GM12878 (cell line): ENCODE results near the gene RSRP1. TPM values are rescaled to one million over a fixed set of nuclear protein-coding genes. Genes with fewer than 3 reads are reported as not detected.

Experiments used
- ATAC-seq: fragments of 200-7000 bp; cut with Tn5 transposase; 3 replicates; pipeline ENCODE4 v1.9.1; 2020; ENCODE audit warnings: mild to moderate bottlenecking, moderate library complexity
- BruUV-seq: library from RNA; stranded (reverse); fragments of 400-500 nt; replicated peaks from 2 replicates; lab custom pipeline; 2021; lab: Mats Ljungman, UMichigan
- CTCF ChIA-PET: fragments of 300-600 bp; sonication (Branson Sonifier 250); formaldehyde crosslinking; extraction: SDS; loops from one replicate; lab custom pipeline; 2021; ENCODE audit warnings: inconsistent platforms; lab: Yijun Ruan, JAX
- POLR2A ChIA-PET: fragments of 350-600 bp; formaldehyde crosslinking; extraction: SDS; loops from one replicate; lab custom pipeline; 2021; ENCODE audit warnings: inconsistent platforms; lab: Charles Lee
- RAD21 ChIA-PET: fragments of 300-600 bp; sonication (Branson Sonifier 250); formaldehyde crosslinking; loops from one replicate; lab custom pipeline; 2023; ENCODE audit warnings: antibody characterized with exemption; ENCODE audit not compliant: unreplicated experiment; lab: Charles Lee
- SMC1A ChIA-PET: fragments of 300-600 bp; sonication (Branson Sonifier 250); formaldehyde crosslinking; loops from one replicate; lab custom pipeline; 2023; ENCODE audit not compliant: unreplicated experiment, uncharacterized antibody; lab: Charles Lee
- DNase-seq: peaks from one replicate; pipeline ENCODE4 v3.0.0-alpha.2; 2011; ENCODE audit warnings: low read depth, low spot score
- FAIRE-seq: peaks from 3 replicates; lab custom pipeline; 2011; peaks lifted over from hg19 to GRCh38; lab: Jason Lieb, UNC
- H2AFZ ChIP-seq: 2 replicates; pipeline ENCODE4 v1.6.0; 2011; ENCODE audit warnings: low read depth, low read length, control low read depth; ENCODE audit not compliant: control insufficient read depth
- H3K27ac ChIP-seq: 2 replicates; pipeline ENCODE4 v1.5.1; 2011; ENCODE audit warnings: control low read depth; ENCODE audit not compliant: control insufficient read depth, insufficient read depth
- H3K27me3 ChIP-seq, 2 experiments: replicated peaks in 1 of 2; 2 replicates each; pipeline versions ENCODE4 v1.6.0 to v1.6.1; 2011; ENCODE audit warnings: low read length in 1 of 2; ENCODE audit not compliant: control insufficient read depth in 2 of 2, insufficient read depth in 2 of 2
- H3K36me3 ChIP-seq, 2 experiments: 2 replicates each; pipeline ENCODE4 v1.5.1; 2011; ENCODE audit warnings: low read length in 1 of 2; ENCODE audit not compliant: control insufficient read depth in 2 of 2, insufficient read depth in 2 of 2
- H3K4me1 ChIP-seq: 2 replicates; pipeline ENCODE4 v1.6.1; 2011; ENCODE audit warnings: mild to moderate bottlenecking, low read length, moderate library complexity, mixed read lengths; ENCODE audit not compliant: control insufficient read depth, insufficient read depth
- H3K4me2 ChIP-seq: 2 replicates; pipeline ENCODE4 v1.6.0; 2011; ENCODE audit warnings: control low read depth; ENCODE audit not compliant: control insufficient read depth, insufficient read depth
- H3K4me3 ChIP-seq: fragments of 200-600 bp; sonication (generic); 2 replicates; pipeline ENCODE4 v1.5.1; 2016
- H3K79me2 ChIP-seq: 2 replicates; pipeline ENCODE4 v1.6.0; 2011; ENCODE audit warnings: low read length; ENCODE audit not compliant: control insufficient read depth, insufficient read depth
- H3K9ac ChIP-seq: 2 replicates; pipeline ENCODE4 v1.8.0; 2011; ENCODE audit warnings: low read length, control low read depth, mixed read lengths; ENCODE audit not compliant: control insufficient read depth, insufficient read depth
- H3K9me3 ChIP-seq: replicated peaks from 3 replicates; pipeline ENCODE4 v1.5.1; 2011; ENCODE audit warnings: mild to moderate bottlenecking, low read length; ENCODE audit not compliant: control insufficient read depth, insufficient read depth
- H4K20me1 ChIP-seq: 2 replicates; pipeline ENCODE4 v1.6.0; 2011; ENCODE audit not compliant: control insufficient read depth, insufficient read depth
- HDAC2 ChIP-seq: fragments of 200-600 bp; sonication (generic); IDR thresholded peaks from 2 replicates; pipeline ENCODE4 v1.6.1; 2017
- IRF5 ChIP-seq: fragments of 450-650 bp; IDR thresholded peaks from 2 replicates; pipeline ENCODE4 v1.6.1; 2017; ENCODE audit warnings: borderline replicate concordance
- JUNB ChIP-seq: IDR thresholded peaks from 2 replicates; pipeline ENCODE4 v1.6.1; 2016; ENCODE audit warnings: antibody characterized with exemption, mild to moderate bottlenecking
- MLLT1 ChIP-seq: fragments of 450-650 bp; IDR thresholded peaks from 2 replicates; pipeline ENCODE4 v1.6.1; 2016; ENCODE audit warnings: mild to moderate bottlenecking
- NFYB ChIP-seq: IDR thresholded peaks from 2 replicates; pipeline ENCODE4 v1.6.1; 2011; ENCODE audit warnings: low read depth, mild to moderate bottlenecking, low read length, improper control_type of control experiment, moderate library complexity; ENCODE audit not compliant: insufficient read depth
- YY1 ChIP-seq: IDR thresholded peaks from 2 replicates; pipeline ENCODE4 v1.6.1; 2011; ENCODE audit warnings: low read depth, mild to moderate bottlenecking, low read length
- ZBTB11 ChIP-seq: fragments of 450-650 bp; formaldehyde crosslinking; IDR thresholded peaks from 2 replicates; pipeline ENCODE4 v1.5.0; 2022; ENCODE audit warnings: mild to moderate bottlenecking, missing genetic modification characterization
- ZBTB4 ChIP-seq: fragments of 450-650 bp; formaldehyde crosslinking; IDR thresholded peaks from 2 replicates; pipeline ENCODE4 v1.4.0; 2022; ENCODE audit warnings: mild to moderate bottlenecking, moderate library complexity
- ZNF687 ChIP-seq: fragments of 450-650 bp; IDR thresholded peaks from 2 replicates; pipeline ENCODE4 v1.6.1; 2017; ENCODE audit warnings: mild to moderate bottlenecking, moderate library complexity
- WGBS: methylation state at CpG from one replicate; pipeline ENCODE4 v1.1.6; 2016; ENCODE audit warnings: low lambda C conversion rate; ENCODE audit not compliant: insufficient replicate concordance, insufficient coverage; ENCODE audit errors: missing lambda C conversion rate; 5-methylcytosine and 5-hydroxymethylcytosine counted together
- in situ Hi-C: fragments of 300-500 bp; cut with MboI; formaldehyde crosslinking; loops from 9 replicates; pipeline ENCODE4 v1.14.3; 2018; ENCODE audit warnings: mixed read lengths
- intact Hi-C: fragments of 100-400 bp; cut with micrococcal nuclease; formaldehyde crosslinking; loops from one replicate; pipeline ENCODE4 v1.14.2; 2022; ENCODE audit not compliant: unreplicated experiment
- polyA plus RNA-seq, 11 experiments: library from polyadenylated mRNA; depleted of rRNA in 4 of 11; unstranded in 6 of 11; stranded (reverse) in 5 of 11; fragments of >200 nt; fragmentation: Nextera tagmentation in 4 of 11; fragmentation: Illumina TruSeq in 1 of 11; extraction: Ambion mirVana in 4 of 11; extraction: Trizol in 1 of 11; gene quantifications; 1 replicate in 1 of 11; 2 replicates in 10 of 11; pipeline versions ENCODE4 v1.2.1 to v1.2.3, GENCODE V29; 2011 to 2016; ENCODE audit warnings: inconsistent platforms in 2 of 11, missing spikeins in 2 of 11, low read depth in 1 of 11
- total RNA-seq, 4 experiments: library from RNA; depleted of rRNA in 3 of 4; stranded (reverse); fragments of >200 nt in 3 of 4; fragmentation: Illumina TruSeq in 1 of 4; extraction: Trizol in 1 of 4; gene quantifications; 2 replicates each; pipeline versions ENCODE4 v1.2.1 to v1.2.3, GENCODE V29; 2013 to 2021

The RSRP1 gene
- total and polyA plus RNA-seq, 10 of the 15 experiments (the other 5 are each of a cell fraction or from before 2014, with no cell fraction given) = 23.5 to 128 (median 90.0) TPM

- no TSS peak for BruUV-seq
- no peaks in the 10 kb centered on the region for H3K36me3 ChIP-seq
- H3K4me1 ChIP-seq = no peaks in the 10 kb centered on the region
- POLR2A ChIA-PET = interaction anchor here (1.9 kb wide), 1 partner anchor 23 kb away, joined by 5 read pairs; no protein-coding TSS in a partner anchor
- CTCF ChIA-PET = interaction anchor here (0.5 to 4.4 kb wide), 40 partner anchors 9 to 764 kb away, joined by 3 to 64 read pairs (median 5); partner anchors contain the start of gene SYF2
- H3K4me2 ChIP-seq = no peak overlapping the region
- in situ Hi-C loops = loop anchor here (5.0 to 10.0 kb wide), 2 partner anchors 358 to 521 kb away; no protein-coding TSS in a partner anchor
- ATAC-seq (no peak), FAIRE-seq (no peak), DNase-seq (no peak)
- no peak overlapping the region for H3K27ac ChIP-seq
- no peak overlapping the region for H3K9ac ChIP-seq
- intact Hi-C loops = loop anchor here (1.0 to 10.0 kb wide), 5 partner anchors 91 to 357 kb away; no protein-coding TSS in a partner anchor
- H2AFZ ChIP-seq = no peak overlapping the region
- SMC1A ChIA-PET = interaction anchor here (0.9 to 6.3 kb wide), 15 partner anchors 10 to 356 kb away, joined by 3 to 37 read pairs (median 4); no protein-coding TSS in a partner anchor
- H3K9me3 ChIP-seq = no peaks in the 10 kb centered on the region
- 55% methylated on average over 5 of the region's 5 CpGs for WGBS
- H3K4me3 ChIP-seq = no peak overlapping the region
- 0 out of 4 replicates have a peak, but pooled peaks cover 0 to 1% of the 10 kb centered on the region in 2 experiments for H3K27me3 ChIP-seq
- H4K20me1 ChIP-seq = no peaks in the 10 kb centered on the region
- H3K79me2 ChIP-seq = no peaks in the 10 kb centered on the region
- RAD21 ChIA-PET = interaction anchor here (0.6 to 3.3 kb wide), 13 partner anchors 9 to 357 kb away, joined by 3 to 22 read pairs (median 4); partner anchors contain the start of gene SYF2
- no peak for TF ChIP-seq HDAC2
- TF ChIP-seq IRF5 = no peak
- no peak for TF ChIP-seq MLLT1
- no peak for TF ChIP-seq YY1
- no peak for TF ChIP-seq ZBTB4 (CRISPR knock-in tag)
- no peak for TF ChIP-seq NFYB
- TF ChIP-seq ZBTB11 = no peak
- TF ChIP-seq JUNB = no peak
- no peak for TF ChIP-seq ZNF687
Measured at GRCh38 chr1:25205786-25206185, 41.5 kb downstream of the RSRP1 start.
